ENCODE measurements around the gene APOE. TPM values are rescaled to one million over a fixed set of nuclear protein-coding genes. Genes with fewer than 3 reads are reported as not detected.

APOE gene
- total RNA-seq, 4 donors from 2014 or later = 9.1 to 92.5 (median 33.6) TPM

- intact Hi-C loops (cut with DNase I; ENCODE audit: low total_unique reads) = no loop called here
- no peak overlapping the region for H3K4me3 ChIP-seq
- no peak for TF ChIP-seq CTCF (IDR thresholded peaks at IDR 0.05)
- no peak for TF ChIP-seq POLR2A (IDR thresholded peaks at IDR 0.05)
- DNase-seq = no peak
- no peaks in the 10 kb centered on the region for H3K27me3 ChIP-seq
- no peaks in the 10 kb centered on the region for H3K4me1 ChIP-seq
- no peak overlapping the region for H3K27ac ChIP-seq
- H3K36me3 ChIP-seq = no peaks in the 10 kb centered on the region
- H3K9me3 ChIP-seq = no peaks in the 10 kb centered on the region
Measured at GRCh38 chr19:44927746-44928145, 22.1 kb downstream of the APOE start.

DNA sequence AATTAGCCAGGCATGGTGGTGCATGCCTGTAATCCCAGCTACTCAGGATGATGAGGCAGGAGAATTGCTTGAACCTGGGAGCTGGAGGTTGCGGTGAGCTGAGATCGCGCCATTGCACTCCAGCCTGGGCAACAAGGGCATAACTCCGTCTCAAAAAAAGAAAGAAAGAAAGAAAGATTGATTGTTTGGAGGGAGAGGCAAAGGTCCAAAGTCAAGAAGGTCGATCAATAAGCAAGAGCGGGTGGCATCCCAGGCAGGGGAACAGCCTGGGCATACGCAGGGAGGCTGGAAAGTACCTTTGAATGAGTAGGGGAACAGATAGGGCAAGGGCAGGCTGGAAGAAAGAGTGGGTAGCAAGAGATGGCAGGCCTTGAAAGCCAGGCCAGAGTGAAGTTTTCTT lies 24.5 kb downstream of the APOE start:
- DNase-seq = no peak
- intact Hi-C loops (cut with DNase I; ENCODE audit: low total_unique reads) = no loop called here
- H3K9me3 ChIP-seq = no peaks in the 10 kb centered on the region
- no peak overlapping the region for H3K27ac ChIP-seq
- H3K4me3 ChIP-seq = no peak overlapping the region
- H3K4me1 ChIP-seq = no peaks in the 10 kb centered on the region
- no peaks in the 10 kb centered on the region for H3K36me3 ChIP-seq
- TF ChIP-seq POLR2A (IDR thresholded peaks at IDR 0.05) (no peak), CTCF (IDR thresholded peaks at IDR 0.05) (no peak)
- H3K27me3 ChIP-seq = no peaks in the 10 kb centered on the region

GRCh38 chr19:44931541-44931940 lies 25.9 kb downstream of the APOE start:
- Histone ChIP-seq H3K4me1 (no peaks in the 10 kb centered on the region), H3K4me3 (no peak overlapping the region), H3K9me3 (no peaks in the 10 kb centered on the region), H3K27ac (no peak overlapping the region), H3K36me3 (no peaks in the 10 kb centered on the region), H3K27me3 (no peaks in the 10 kb centered on the region)
- intact Hi-C loops (cut with DNase I; ENCODE audit: low total_unique reads) = no loop called here
- TF ChIP-seq CTCF (IDR thresholded peaks at IDR 0.05) (no peak), POLR2A (IDR thresholded peaks at IDR 0.05) (no peak)
- DNase-seq = no peak

DNA sequence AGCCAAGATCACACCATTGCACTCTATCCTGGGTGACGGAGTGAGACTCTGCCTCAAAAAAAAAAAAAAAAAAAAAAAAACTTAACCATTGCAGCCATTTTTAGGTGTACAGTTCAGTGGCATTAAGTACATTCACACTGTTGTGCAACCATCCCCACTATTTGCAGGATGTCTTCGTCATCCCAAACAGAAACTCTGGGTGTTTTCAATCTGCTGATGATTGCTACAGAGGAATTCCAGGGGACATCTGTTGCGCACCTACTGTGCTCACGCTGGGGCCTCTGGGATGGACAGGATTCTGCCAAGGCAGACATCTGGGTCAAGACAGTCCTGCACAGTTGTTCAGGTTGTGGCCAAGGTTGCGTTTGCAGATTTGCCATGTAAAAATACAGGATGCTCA lies 34.1 kb downstream of the APOE start:
- no peak for TF ChIP-seq CTCF (IDR thresholded peaks at IDR 0.05)
- no peak for TF ChIP-seq POLR2A (IDR thresholded peaks at IDR 0.05)
- intact Hi-C loops (cut with DNase I; ENCODE audit: low total_unique reads) = no loop called here

DNA sequence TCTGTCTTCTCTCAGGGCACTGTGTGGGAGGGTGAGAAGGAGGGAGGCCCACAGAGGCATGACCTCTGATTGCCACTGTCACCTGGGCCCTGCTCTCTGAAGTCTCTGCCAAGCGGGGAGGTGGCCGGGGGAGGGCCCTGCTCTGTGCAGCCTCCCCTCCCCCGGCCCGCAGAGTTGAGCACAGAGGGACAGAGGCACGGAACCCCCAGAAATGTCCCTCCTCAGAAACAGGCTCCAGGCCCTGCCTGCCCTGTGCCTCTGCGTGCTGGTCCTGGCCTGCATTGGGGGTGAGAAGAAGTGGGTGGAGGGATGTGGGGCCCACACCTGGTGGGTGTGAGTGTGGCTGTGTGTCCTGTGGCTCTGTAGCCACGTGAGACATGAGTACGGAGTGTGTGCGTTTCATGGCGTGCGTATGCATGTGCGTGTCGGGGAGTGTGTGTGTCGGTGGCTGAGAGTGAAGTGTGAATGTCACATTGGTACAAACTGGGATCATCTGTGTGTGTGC lies 36.5 kb downstream of the APOE start, which contains the start of gene APOC4:
APOC4 (plus strand) TSS at position 171 of the 505 bp plus-strand sequence; CDS start at position 212, 41 bp downstream.
- TF ChIP-seq CTCF (IDR thresholded peaks at IDR 0.05) (no peak), POLR2A (IDR thresholded peaks at IDR 0.05) (no peak)
- H3K36me3 ChIP-seq = no peaks in the 10 kb centered on the region
- DNase-seq = no peak
- no peak within 1 kb of the TSS for H3K4me3 ChIP-seq
- H3K27ac ChIP-seq = no peak within 1 kb of the TSS
- intact Hi-C loops (cut with DNase I; ENCODE audit: low total_unique reads) = no loop called here
- no peaks in the 10 kb centered on the region for H3K9me3 ChIP-seq
- H3K27me3 ChIP-seq = no peaks in the 10 kb centered on the region
- H3K4me1 ChIP-seq = no peaks in the 10 kb centered on the region

More for the DNA sequence above, 34.1 kb downstream of the APOE start:
- no peak for DNase-seq
- Histone ChIP-seq H3K9me3 (no peaks in the 10 kb centered on the region), H3K4me1 (no peaks in the 10 kb centered on the region), H3K36me3 (no peaks in the 10 kb centered on the region), H3K27ac (no peak overlapping the region), H3K4me3 (no peak overlapping the region), H3K27me3 (no peaks in the 10 kb centered on the region)

Measured in uterus (tissue), 4 donors.